ENCODE data around the gene PTPN13.

PTPN13 gene

GRCh38 chr4:86592553-86593249, 1.4 kb upstream of the PTPN13 start:
- no peak for DNase-seq (ENCODE audit: low read depth in 1 of 2, low spot score in 1 of 2)

- DNase-seq (ENCODE audit: low read depth in 1 of 2, low spot score in 1 of 2) = no peak
These were observed 677 bp downstream of the PTPN13 start for GRCh38 chr4:86594559-86595425.

- DNase-seq (ENCODE audit: low read depth in 1 of 2, low spot score in 1 of 2) = no peak
These were observed 1.3 kb downstream of the PTPN13 start for GRCh38 chr4:86595426-86595805.

- DNase-seq (ENCODE audit: low read depth in 1 of 2, low spot score in 1 of 2) = no peak
These were observed 2.7 kb downstream of the PTPN13 start for GRCh38 chr4:86596807-86597206.

- no peak for DNase-seq (ENCODE audit: low read depth in 1 of 2, low spot score in 1 of 2)
These were observed 6.0 kb downstream of the PTPN13 start for GRCh38 chr4:86600007-86600653.

GRCh38 chr4:86603311-86603885, 9.3 kb downstream of the PTPN13 start:
- no peak for DNase-seq (ENCODE audit: low read depth in 1 of 2, low spot score in 1 of 2)

GRCh38 chr4:86606809-86607208, 12.7 kb downstream of the PTPN13 start:
- DNase-seq (ENCODE audit: low read depth in 1 of 2, low spot score in 1 of 2) = no peak

GRCh38 chr4:86608757-86609375, 14.8 kb downstream of the PTPN13 start:
- no peak for DNase-seq (ENCODE audit: low read depth in 1 of 2, low spot score in 1 of 2)

- DNase-seq (ENCODE audit: low read depth in 1 of 2, low spot score in 1 of 2) = no peak
These were observed 17.6 kb downstream of the PTPN13 start for GRCh38 chr4:86611757-86612156.

- DNase-seq (ENCODE audit: low read depth in 1 of 2, low spot score in 1 of 2) = no peak
These were observed 19.6 kb downstream of the PTPN13 start for GRCh38 chr4:86613734-86614133.

- DNase-seq (ENCODE audit: low read depth in 1 of 2, low spot score in 1 of 2) = no peak
These were observed 20.8 kb downstream of the PTPN13 start for GRCh38 chr4:86614865-86615264.

- no peak for DNase-seq (ENCODE audit: low read depth in 1 of 2, low spot score in 1 of 2)
These were observed 21.4 kb downstream of the PTPN13 start for GRCh38 chr4:86615501-86615900.

- DNase-seq (ENCODE audit: low read depth in 1 of 2, low spot score in 1 of 2) = no peak
These were observed 25.5 kb downstream of the PTPN13 start for GRCh38 chr4:86619656-86620055.

- DNase-seq (ENCODE audit: low read depth in 1 of 2, low spot score in 1 of 2) = no peak
These were observed 27.3 kb downstream of the PTPN13 start for GRCh38 chr4:86621435-86621834.

GRCh38 chr4:86626066-86626465, 32.0 kb downstream of the PTPN13 start:
- DNase-seq (ENCODE audit: low read depth in 1 of 2, low spot score in 1 of 2) = no peak

- DNase-seq (ENCODE audit: low read depth in 1 of 2, low spot score in 1 of 2) = no peak
These were observed 33.5 kb downstream of the PTPN13 start for GRCh38 chr4:86627462-86628135.

- DNase-seq (ENCODE audit: low read depth in 1 of 2, low spot score in 1 of 2) = no peak
These were observed 36.5 kb downstream of the PTPN13 start for GRCh38 chr4:86630629-86631028.

GRCh38 chr4:86631166-86631565, 37.1 kb downstream of the PTPN13 start:
- DNase-seq (ENCODE audit: low read depth in 1 of 2, low spot score in 1 of 2) = no peak

GRCh38 chr4:86633854-86634253, 39.7 kb downstream of the PTPN13 start:
- DNase-seq (ENCODE audit: low read depth in 1 of 2, low spot score in 1 of 2) = no peak

GRCh38 chr4:86640469-86640868, 46.4 kb downstream of the PTPN13 start:
- no peak for DNase-seq (ENCODE audit: low read depth in 1 of 2, low spot score in 1 of 2)
